Measurements from ENCODE around the gene SUPT6H. TPM values are rescaled to one million over a fixed set of nuclear protein-coding genes. Genes with fewer than 3 reads are reported as not detected.

SUPT6H gene
- total and polyA plus RNA-seq, 2 of the 8 experiments (the other 6 are each of a cell fraction or from before 2014, with no cell fraction given), result 32.0 to 59.9 TPM

DNA sequence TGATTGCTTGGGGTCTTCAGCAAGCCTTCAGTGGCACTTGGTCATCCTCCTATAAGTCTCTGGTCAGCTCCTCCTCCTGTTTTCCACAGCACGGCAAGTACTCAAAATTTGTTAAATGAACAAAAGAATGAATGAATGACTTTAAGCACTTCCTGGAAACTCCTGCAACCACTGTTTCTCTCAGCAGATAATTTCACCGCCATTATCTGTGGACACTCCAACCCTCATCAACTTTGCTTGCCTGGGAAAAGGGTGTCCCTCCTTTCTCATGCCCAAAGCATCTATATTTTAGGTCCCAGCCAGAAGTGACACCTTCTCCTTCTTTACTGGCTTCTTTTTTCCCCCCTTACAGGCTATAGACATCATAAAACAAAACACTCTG lies 45.3 kb downstream of the SUPT6H start:
- peaks cover 8 to 10% of the 10 kb centered on the region in 2 experiments for H4K20me1 ChIP-seq (replicated peaks in 1 of 2; ENCODE audit: control insufficient read depth in 1 of 2, insufficient read depth in 2 of 2, low read length in 2 of 2)
- H3K79me2 ChIP-seq (ENCODE audit: control insufficient read depth in 1 of 2, insufficient read depth in 2 of 2, low read length in 2 of 2), result peaks cover 0 to 15% of the 10 kb centered on the region in 2 experiments; a peak in 2 of 4 replicates
- H4K91ac ChIP-seq (replicated peaks; ENCODE audit: insufficient read length, low read length), result no peak overlapping the region
- no peak overlapping the region for H2AK5ac ChIP-seq (ENCODE audit: low read depth, low read length)
- no peak overlapping the region for H3K23ac ChIP-seq (ENCODE audit: insufficient read length)
- H3K4me2 ChIP-seq (ENCODE audit: insufficient read depth in 1 of 2, low read depth in 2 of 2, low read length in 2 of 2), result 0 out of 4 replicates have a peak overlapping the region, but pooled peaks of 1 of the 2 experiments have one; percentile 0
- H3K23me2 ChIP-seq (ENCODE audit: low read depth, low read length), result peaks cover 13% of the 10 kb centered on the region
- no peaks in the 10 kb centered on the region for H3K27me3 ChIP-seq (replicated peaks in 1 of 4; ENCODE audit: control insufficient read depth in 3 of 4, extremely low read depth in 1 of 4, insufficient read depth in 3 of 4, low read length in 3 of 4)
- no peak overlapping the region for H3K14ac ChIP-seq (ENCODE audit: insufficient read length)
- H3K9ac ChIP-seq (replicated peaks in 1 of 4; ENCODE audit: extremely low read depth in 1 of 4, low read depth in 3 of 4, low read length in 3 of 4), result no peak overlapping the region
- DNase-seq (ENCODE audit: low read depth in 1 of 2, low spot score in 2 of 2) (no peak), FAIRE-seq (no peak)
- no peak overlapping the region for H3K27ac ChIP-seq (ENCODE audit: low read depth, low read length)
- peaks cover under 1 to 10% (median 6%) of the 10 kb centered on the region in 4 experiments; a peak in 6 of 7 replicates for H3K4me1 ChIP-seq (replicated peaks in 1 of 4; ENCODE audit: control insufficient read depth in 3 of 4, insufficient read depth in 4 of 4, low read length in 3 of 4)
- no peak overlapping the region for H2AFZ ChIP-seq (ENCODE audit: low read length)
- no peak overlapping the region for H2BK120ac ChIP-seq (replicated peaks; ENCODE audit: low read depth, low read length)
- no peak overlapping the region for H2BK5ac ChIP-seq (ENCODE audit: low read depth, low read length)
- no peak overlapping the region for H2BK12ac ChIP-seq (ENCODE audit: low read depth, low read length)
- no peaks in the 10 kb centered on the region for H3K9me3 ChIP-seq (ENCODE audit: insufficient read depth in 2 of 2, low read depth in 1 of 2, low read length in 1 of 2)
- no peak overlapping the region for H2BK20ac ChIP-seq (ENCODE audit: low read length)
- H3K79me1 ChIP-seq (ENCODE audit: low read depth, low read length), result peaks cover 3% of the 10 kb centered on the region; the same call in 1 of the 2 replicates
- no peak overlapping the region for H4K5ac ChIP-seq (ENCODE audit: insufficient read length, low read depth, low read length)
- WGBS, 2 experiments (ENCODE audit: extremely low coverage in 1 of 2, insufficient coverage in 1 of 2, insufficient read length in 1 of 2, insufficient replicate concordance in 2 of 2, low coverage in 1 of 2, low lambda C conversion rate in 2 of 2, missing lambda C conversion rate in 1 of 2), result 94% methylated on average over 2 of the region's 2 CpGs; no CpG with 5 or more reads in 1 of the 2 experiments
- H3K36me3 ChIP-seq (ENCODE audit: control insufficient read depth in 2 of 4, insufficient read depth in 4 of 4, low read length in 3 of 4), result peaks cover 3 to 13% (median 7%) of the 10 kb centered on the region in 4 experiments; a peak in 6 of 8 replicates
- CTCF ChIA-PET (ENCODE audit: partially characterized antibody), result interaction anchor here (0.9 to 1.3 kb wide), 4 partner anchors 9 to 67 kb away, joined by 3 to 4 read pairs (median 3); no protein-coding TSS in a partner anchor
- H3K56ac ChIP-seq (replicated peaks; ENCODE audit: insufficient read length, low read depth, low read length), result no peak overlapping the region
- no peak overlapping the region for H3K4me3 ChIP-seq (ENCODE audit: extremely low read depth in 1 of 4, insufficient read depth in 2 of 4, low read depth in 3 of 4, low read length in 4 of 4)
- H4K8ac ChIP-seq (ENCODE audit: extremely low read depth, insufficient read depth, low read length), result no peak overlapping the region
- no peak overlapping the region for H3K4ac ChIP-seq (replicated peaks; ENCODE audit: insufficient read length, low read depth, low read length)
- 0 out of 2 replicates have a peak overlapping the region, but pooled peaks have one; percentile 23 for H2BK15ac ChIP-seq (ENCODE audit: low read length)
- POLR2A ChIA-PET (ENCODE audit: partially characterized antibody), result interaction anchor here (0.8 to 10.1 kb wide), 15 partner anchors 9 to 228 kb away, joined by 3 to 258 read pairs (median 4); partner anchors contain the start of genes BLTP2, NEK8, RPL23A and SDF2
- no peak overlapping the region for H3K18ac ChIP-seq (ENCODE audit: extremely low read depth, low read length)
- TF ChIP-seq RAD21 (IDR thresholded peaks at IDR 0.05 in 1 of 2, conservative IDR thresholded peaks at IDR 0.05 in 1 of 2; ENCODE audit: low read depth in 2 of 2, low read length in 2 of 2) (no peak), SP2 (IDR thresholded peaks at IDR 0.05; ENCODE audit: low read length) (no peak), CHD1 (IDR thresholded peaks at IDR 0.05; ENCODE audit: low read depth, low read length) (no peak), CHD2 (IDR thresholded peaks at IDR 0.05; ENCODE audit: low read length) (no peak), POU5F1 (IDR thresholded peaks at IDR 0.05; ENCODE audit: low read depth, low read length) (no peak), GTF2F1 (IDR thresholded peaks at IDR 0.05; ENCODE audit: borderline replicate concordance, low read depth, low read length) (no peak), SUZ12 (IDR thresholded peaks at IDR 0.05; ENCODE audit: low read length) (no peak), CBX5 (IDR thresholded peaks at IDR 0.05; ENCODE audit: low read depth, low read length) (no peak), ASH2L (IDR thresholded peaks at IDR 0.05; ENCODE audit: low read length) (no peak), CEBPB (IDR thresholded peaks at IDR 0.05; ENCODE audit: low read depth, low read length) (no peak), JUND (IDR thresholded peaks at IDR 0.05; ENCODE audit: low read length) (no peak)
- TF ChIP-seq, protein P1, sequence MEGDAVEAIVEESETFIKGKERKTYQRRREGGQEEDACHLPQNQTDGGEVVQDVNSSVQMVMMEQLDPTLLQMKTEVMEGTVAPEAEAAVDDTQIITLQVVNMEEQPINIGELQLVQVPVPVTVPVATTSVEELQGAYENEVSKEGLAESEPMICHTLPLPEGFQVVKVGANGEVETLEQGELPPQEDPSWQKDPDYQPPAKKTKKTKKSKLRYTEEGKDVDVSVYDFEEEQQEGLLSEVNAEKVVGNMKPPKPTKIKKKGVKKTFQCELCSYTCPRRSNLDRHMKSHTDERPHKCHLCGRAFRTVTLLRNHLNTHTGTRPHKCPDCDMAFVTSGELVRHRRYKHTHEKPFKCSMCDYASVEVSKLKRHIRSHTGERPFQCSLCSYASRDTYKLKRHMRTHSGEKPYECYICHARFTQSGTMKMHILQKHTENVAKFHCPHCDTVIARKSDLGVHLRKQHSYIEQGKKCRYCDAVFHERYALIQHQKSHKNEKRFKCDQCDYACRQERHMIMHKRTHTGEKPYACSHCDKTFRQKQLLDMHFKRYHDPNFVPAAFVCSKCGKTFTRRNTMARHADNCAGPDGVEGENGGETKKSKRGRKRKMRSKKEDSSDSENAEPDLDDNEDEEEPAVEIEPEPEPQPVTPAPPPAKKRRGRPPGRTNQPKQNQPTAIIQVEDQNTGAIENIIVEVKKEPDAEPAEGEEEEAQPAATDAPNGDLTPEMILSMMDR (IDR thresholded peaks at IDR 0.05; ENCODE audit: control extremely low read depth in 1 of 3, insufficient read depth in 1 of 3, low read depth in 1 of 3, low read length in 3 of 3), result no peak

All from H1 (cell line).